Smooth muscle cell (in vitro differentiated cells): ENCODE data around the gene AK3. TPM values are rescaled to one million over a fixed set of nuclear protein-coding genes. Genes with fewer than 3 reads are reported as not detected.

Experiments used
- DNase-seq: peaks from one replicate; lab custom pipeline; 2025; ENCODE audit not compliant: unreplicated experiment; lab: John Stamatoyannopoulos, UW
- H2AFZ ChIP-seq: fragments of 200-600 bp; sonication (generic); 2 replicates; pipeline ENCODE4 v1.6.0; 2016; ENCODE audit warnings: antibody characterized with exemption, low read depth, mild to moderate bottlenecking
- H3F3A ChIP-seq: fragments of 200-600 bp; sonication (generic); 2 replicates; pipeline ENCODE4 v1.6.0; 2017; ENCODE audit warnings: antibody characterized with exemption, low read depth
- H3K27ac ChIP-seq: fragments of 200-600 bp; sonication (generic); 2 replicates; pipeline ENCODE4 v1.5.1; 2016; ENCODE audit warnings: low read depth, mild to moderate bottlenecking
- H3K27me3 ChIP-seq: fragments of 200-600 bp; sonication (generic); 2 replicates; pipeline ENCODE4 v1.6.1; 2016; ENCODE audit warnings: low read depth, mild to moderate bottlenecking
- H3K36me3 ChIP-seq: fragments of 200-600 bp; sonication (generic); 2 replicates; pipeline ENCODE4 v1.5.1; 2016; ENCODE audit warnings: low read depth
- H3K4me1 ChIP-seq: fragments of 200-600 bp; sonication (generic); 2 replicates; pipeline ENCODE4 v1.5.1; 2016; ENCODE audit warnings: low read depth
- H3K4me2 ChIP-seq: fragments of 200-600 bp; sonication (generic); 2 replicates; pipeline ENCODE4 v1.6.0; 2016; ENCODE audit warnings: mild to moderate bottlenecking
- H3K4me3 ChIP-seq: fragments of 200-600 bp; sonication (generic); 2 replicates; pipeline ENCODE4 v1.5.1; 2016; ENCODE audit warnings: mild to moderate bottlenecking
- H3K79me2 ChIP-seq: fragments of 200-600 bp; sonication (generic); 2 replicates; pipeline ENCODE4 v1.6.0; 2016; ENCODE audit warnings: low read depth, mild to moderate bottlenecking
- H3K9ac ChIP-seq: fragments of 200-600 bp; sonication (generic); 2 replicates; pipeline ENCODE4 v1.6.0; 2016; ENCODE audit warnings: low read depth
- H3K9me3 ChIP-seq: fragments of 200-600 bp; sonication (generic); replicated peaks from 2 replicates; pipeline ENCODE4 v1.5.1; 2016; ENCODE audit warnings: low read depth
- H4K20me1 ChIP-seq: fragments of 200-600 bp; sonication (generic); 2 replicates; pipeline ENCODE4 v1.6.0; 2016; ENCODE audit warnings: low read depth
- WGBS: methylation state at CpG from one replicate; pipeline ENCODE4 v1.1.7; 2016; ENCODE audit warnings: low lambda C conversion rate; 5-methylcytosine and 5-hydroxymethylcytosine counted together
- polyA plus RNA-seq: library from polyadenylated mRNA; unstranded; fragments of >200 nt; fragmentation: Nextera tagmentation; extraction: Ambion mirVana; gene quantifications from 2 replicates; pipeline ENCODE4 v1.2.1, GENCODE V29; 2016
- total RNA-seq: library from RNA; depleted of rRNA; stranded (reverse); fragments of >200 nt; gene quantifications from 2 replicates; pipeline ENCODE4 v1.2.3, GENCODE V29; 2014
- TF ChIP-seq, protein P1 (sequence below): fragments of 200-600 bp; sonication (generic); IDR thresholded peaks from 2 replicates; pipeline ENCODE4 v1.5.1; 2017; ENCODE audit warnings: borderline replicate concordance, mild to moderate bottlenecking, antibody characterized with exemption; ENCODE audit not compliant: insufficient read depth, poor library complexity, severe bottlenecking

The AK3 gene
- total and polyA plus RNA-seq, 2 experiments from 2014 or later, result 28.7 to 49.3 TPM

DNA sequence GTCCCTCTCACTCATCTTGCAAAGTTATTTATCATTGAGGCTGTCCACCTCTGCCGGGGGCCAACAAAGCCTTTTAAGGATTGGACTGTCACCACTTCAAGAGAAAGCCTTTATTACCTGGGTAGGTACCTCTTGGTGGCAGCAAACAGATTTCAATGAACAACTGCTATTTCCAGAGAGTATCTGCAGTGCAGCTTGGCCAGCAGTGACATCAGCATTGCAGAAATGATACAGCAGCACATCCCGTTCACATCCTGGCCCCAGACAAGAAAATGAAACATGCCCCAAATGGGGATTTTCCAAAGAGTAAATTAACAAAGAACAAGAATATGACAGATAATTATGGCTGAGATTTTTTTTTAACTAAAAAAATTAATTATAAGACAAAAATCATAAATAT is 72.4 kb downstream of the AK3 start:
- Histone ChIP-seq H3K27me3 (peaks cover 6% of the 10 kb centered on the region), H3K4me2 (no peak overlapping the region), H3K4me3 (no peak overlapping the region), H3K79me2 (no peaks in the 10 kb centered on the region), H3K4me1 (no peaks in the 10 kb centered on the region), H3K9me3 (no peaks in the 10 kb centered on the region), H2AFZ (no peak overlapping the region), H3F3A (peaks cover 9% of the 10 kb centered on the region), H3K27ac (no peak overlapping the region), H3K9ac (no peak overlapping the region), H3K36me3 (no peaks in the 10 kb centered on the region), H4K20me1 (no peaks in the 10 kb centered on the region)
- DNase-seq, result no peak
- 90% methylated on average over 2 of the region's 2 CpGs for whole genome bisulfite sequencing
- TF ChIP-seq, protein P1, sequence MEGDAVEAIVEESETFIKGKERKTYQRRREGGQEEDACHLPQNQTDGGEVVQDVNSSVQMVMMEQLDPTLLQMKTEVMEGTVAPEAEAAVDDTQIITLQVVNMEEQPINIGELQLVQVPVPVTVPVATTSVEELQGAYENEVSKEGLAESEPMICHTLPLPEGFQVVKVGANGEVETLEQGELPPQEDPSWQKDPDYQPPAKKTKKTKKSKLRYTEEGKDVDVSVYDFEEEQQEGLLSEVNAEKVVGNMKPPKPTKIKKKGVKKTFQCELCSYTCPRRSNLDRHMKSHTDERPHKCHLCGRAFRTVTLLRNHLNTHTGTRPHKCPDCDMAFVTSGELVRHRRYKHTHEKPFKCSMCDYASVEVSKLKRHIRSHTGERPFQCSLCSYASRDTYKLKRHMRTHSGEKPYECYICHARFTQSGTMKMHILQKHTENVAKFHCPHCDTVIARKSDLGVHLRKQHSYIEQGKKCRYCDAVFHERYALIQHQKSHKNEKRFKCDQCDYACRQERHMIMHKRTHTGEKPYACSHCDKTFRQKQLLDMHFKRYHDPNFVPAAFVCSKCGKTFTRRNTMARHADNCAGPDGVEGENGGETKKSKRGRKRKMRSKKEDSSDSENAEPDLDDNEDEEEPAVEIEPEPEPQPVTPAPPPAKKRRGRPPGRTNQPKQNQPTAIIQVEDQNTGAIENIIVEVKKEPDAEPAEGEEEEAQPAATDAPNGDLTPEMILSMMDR, result no peak

- Histone ChIP-seq H3K4me1 (peaks cover 8% of the 10 kb centered on the region), H3K9me3 (no peaks in the 10 kb centered on the region), H3K4me2 (no peak overlapping the region), H3K79me2 (no peaks in the 10 kb centered on the region), H3F3A (peaks cover 17% of the 10 kb centered on the region), H2AFZ (no peak overlapping the region), H3K36me3 (no peaks in the 10 kb centered on the region), H3K4me3 (no peak overlapping the region), H4K20me1 (no peaks in the 10 kb centered on the region), H3K9ac (no peak overlapping the region), H3K27ac (no peak overlapping the region), H3K27me3 (peaks cover 6% of the 10 kb centered on the region)
- 100% methylated on average over 1 of the region's 1 CpG for WGBS
- DNase-seq, result no peak
- TF ChIP-seq, protein P1, result no peak
These were observed 73.3 kb downstream of the AK3 start for GRCh38 chr9:4667681-4668080.

- TF ChIP-seq, protein P1, result no peak
- WGBS, result 5% methylated on average over 36 of the region's 36 CpGs
- H3K4me3 ChIP-seq, result peak within 1 kb of the TSS; percentile 58
- peaks cover 17% of the 10 kb centered on the region for H3F3A ChIP-seq
- H3K27ac ChIP-seq, result peak within 1 kb of the TSS; percentile 14
- DNase-seq, result peak; percentile 21
- peaks cover 13% of the 10 kb centered on the region for H3K4me1 ChIP-seq
- no peaks in the 10 kb centered on the region for H3K79me2 ChIP-seq
- H4K20me1 ChIP-seq, result no peaks in the 10 kb centered on the region
- H2AFZ ChIP-seq, result peak within 1 kb of the TSS; percentile 93
- peak within 1 kb of the TSS; percentile 61 for H3K9ac ChIP-seq
- H3K27me3 ChIP-seq, result peaks cover 6% of the 10 kb centered on the region
- peak within 1 kb of the TSS; percentile 93 for H3K4me2 ChIP-seq
- H3K9me3 ChIP-seq, result no peaks in the 10 kb centered on the region
- H3K36me3 ChIP-seq, result no peaks in the 10 kb centered on the region
These were observed 74.8 kb downstream of the AK3 start, which contains the start of gene SPATA6L for GRCh38 chr9:4666042-4666699. SPATA6L (minus strand) TSS chr9:4666480; CDS start chr9:4666250, 230 bp downstream.

- no peaks in the 10 kb centered on the region for H3K9me3 ChIP-seq
- no peaks in the 10 kb centered on the region for H3K79me2 ChIP-seq
- no peak overlapping the region for H2AFZ ChIP-seq
- H3K4me2 ChIP-seq, result peak overlapping the region; percentile 93
- peaks cover 6% of the 10 kb centered on the region for H3K27me3 ChIP-seq
- H3F3A ChIP-seq, result peaks cover 17% of the 10 kb centered on the region
- 89% methylated on average over 2 of the region's 2 CpGs for WGBS
- H3K36me3 ChIP-seq, result no peaks in the 10 kb centered on the region
- no peak overlapping the region for H3K9ac ChIP-seq
- no peak for DNase-seq
- no peak overlapping the region for H3K27ac ChIP-seq
- H4K20me1 ChIP-seq, result no peaks in the 10 kb centered on the region
- TF ChIP-seq, protein P1, result no peak
- peak overlapping the region; percentile 58 for H3K4me3 ChIP-seq
- peaks cover 13% of the 10 kb centered on the region for H3K4me1 ChIP-seq
These were observed 75.6 kb downstream of the AK3 start for GRCh38 chr9:4665357-4665756.
